ENCODE measurements around the gene CRK.
"Not testable (repeated sequence)": the region's sequence is repeated elsewhere in the genome, so short reads cannot be mapped to it uniquely, and the experiment has no call there.

The CRK gene

DNA sequence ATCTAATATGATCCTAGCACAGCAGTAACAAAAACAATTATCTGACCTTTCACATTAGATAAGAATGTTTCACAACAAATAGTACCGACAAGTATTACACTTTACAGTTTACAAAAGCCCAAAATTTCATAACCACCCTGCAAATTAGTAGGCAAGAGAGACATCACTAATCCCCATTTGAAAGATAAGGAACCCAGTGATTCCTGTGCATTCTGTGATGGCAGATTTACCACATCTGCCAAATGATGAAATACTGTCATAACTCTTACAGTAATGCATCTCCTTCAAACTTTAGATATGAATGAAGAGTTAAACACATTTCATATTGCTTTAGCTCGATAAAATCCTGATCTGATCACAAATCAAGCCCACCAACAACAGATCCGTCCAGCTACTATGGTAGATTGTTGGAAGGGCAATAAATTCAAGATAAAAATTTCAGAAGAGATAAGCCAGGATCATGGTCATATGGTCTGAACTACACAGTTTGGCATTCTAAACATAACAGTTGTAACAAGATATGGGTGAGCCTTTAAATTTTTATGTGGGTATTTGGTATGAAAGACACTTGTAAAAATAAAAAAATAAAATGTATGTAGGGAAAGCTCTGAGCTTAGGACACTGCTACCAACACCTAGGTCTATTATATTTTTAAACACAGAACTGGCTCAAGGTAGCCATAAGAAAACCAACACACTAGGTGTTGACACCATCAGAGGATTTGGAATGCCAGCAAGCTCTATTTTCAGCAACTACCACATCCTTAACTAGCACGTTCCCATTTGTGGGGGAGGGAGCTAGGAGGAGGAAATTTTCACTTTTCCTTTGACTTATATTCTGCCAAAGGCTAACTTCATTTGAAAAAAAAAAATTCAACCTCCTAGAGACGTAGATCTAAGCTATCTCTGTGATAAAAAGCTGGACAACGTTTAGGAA, 65.3 kb downstream of the CRK start:
- Histone ChIP-seq H3K4me2 (ENCODE audit: low read depth, low read length, poor library complexity, severe bottlenecking) (peak overlapping the region; percentile 69), H3K36me3 (ENCODE audit: insufficient read depth, low read length) (peaks cover 11% of the 10 kb centered on the region; the same call in 1 of the 2 replicates), H3K27me3 (ENCODE audit: insufficient read depth, low read length, poor library complexity, severe bottlenecking) (no peaks in the 10 kb centered on the region), H3F3A (ENCODE audit: low read depth) (no peaks in the 10 kb centered on the region; the same call in 1 of the 2 replicates), H3K9me2 (replicated peaks; ENCODE audit: low read depth, low read length) (no peaks in the 10 kb centered on the region), H4K20me1 (ENCODE audit: insufficient read depth, low read length, poor library complexity, severe bottlenecking) (peaks cover 96% of the 10 kb centered on the region), H2AFZ (ENCODE audit: low read length) (no peak overlapping the region), H3K4me1 (ENCODE audit: insufficient read depth, low read length, poor library complexity, severe bottlenecking) (peaks cover 42% of the 10 kb centered on the region), H3K79me2 (ENCODE audit: insufficient read depth, low read length) (peaks cover 100% of the 10 kb centered on the region), H3K9ac (ENCODE audit: low read depth, low read length, poor library complexity, severe bottlenecking) (peak overlapping the region; percentile 9), H3K9me3 (ENCODE audit: insufficient read depth, low read depth, low read length) (no peaks in the 10 kb centered on the region), H3K4me3 (ENCODE audit: low read length, poor library complexity, severe bottlenecking) (peak overlapping the region; percentile 58)
- TF ChIP-seq, protein P1, sequence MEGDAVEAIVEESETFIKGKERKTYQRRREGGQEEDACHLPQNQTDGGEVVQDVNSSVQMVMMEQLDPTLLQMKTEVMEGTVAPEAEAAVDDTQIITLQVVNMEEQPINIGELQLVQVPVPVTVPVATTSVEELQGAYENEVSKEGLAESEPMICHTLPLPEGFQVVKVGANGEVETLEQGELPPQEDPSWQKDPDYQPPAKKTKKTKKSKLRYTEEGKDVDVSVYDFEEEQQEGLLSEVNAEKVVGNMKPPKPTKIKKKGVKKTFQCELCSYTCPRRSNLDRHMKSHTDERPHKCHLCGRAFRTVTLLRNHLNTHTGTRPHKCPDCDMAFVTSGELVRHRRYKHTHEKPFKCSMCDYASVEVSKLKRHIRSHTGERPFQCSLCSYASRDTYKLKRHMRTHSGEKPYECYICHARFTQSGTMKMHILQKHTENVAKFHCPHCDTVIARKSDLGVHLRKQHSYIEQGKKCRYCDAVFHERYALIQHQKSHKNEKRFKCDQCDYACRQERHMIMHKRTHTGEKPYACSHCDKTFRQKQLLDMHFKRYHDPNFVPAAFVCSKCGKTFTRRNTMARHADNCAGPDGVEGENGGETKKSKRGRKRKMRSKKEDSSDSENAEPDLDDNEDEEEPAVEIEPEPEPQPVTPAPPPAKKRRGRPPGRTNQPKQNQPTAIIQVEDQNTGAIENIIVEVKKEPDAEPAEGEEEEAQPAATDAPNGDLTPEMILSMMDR (conservative IDR thresholded peaks at IDR 0.05; ENCODE audit: low read length) = no peak
- TF ChIP-seq EZH2phosphoT487 (IDR thresholded peaks at IDR 0.05; ENCODE audit: borderline replicate concordance) = no peak

DNA sequence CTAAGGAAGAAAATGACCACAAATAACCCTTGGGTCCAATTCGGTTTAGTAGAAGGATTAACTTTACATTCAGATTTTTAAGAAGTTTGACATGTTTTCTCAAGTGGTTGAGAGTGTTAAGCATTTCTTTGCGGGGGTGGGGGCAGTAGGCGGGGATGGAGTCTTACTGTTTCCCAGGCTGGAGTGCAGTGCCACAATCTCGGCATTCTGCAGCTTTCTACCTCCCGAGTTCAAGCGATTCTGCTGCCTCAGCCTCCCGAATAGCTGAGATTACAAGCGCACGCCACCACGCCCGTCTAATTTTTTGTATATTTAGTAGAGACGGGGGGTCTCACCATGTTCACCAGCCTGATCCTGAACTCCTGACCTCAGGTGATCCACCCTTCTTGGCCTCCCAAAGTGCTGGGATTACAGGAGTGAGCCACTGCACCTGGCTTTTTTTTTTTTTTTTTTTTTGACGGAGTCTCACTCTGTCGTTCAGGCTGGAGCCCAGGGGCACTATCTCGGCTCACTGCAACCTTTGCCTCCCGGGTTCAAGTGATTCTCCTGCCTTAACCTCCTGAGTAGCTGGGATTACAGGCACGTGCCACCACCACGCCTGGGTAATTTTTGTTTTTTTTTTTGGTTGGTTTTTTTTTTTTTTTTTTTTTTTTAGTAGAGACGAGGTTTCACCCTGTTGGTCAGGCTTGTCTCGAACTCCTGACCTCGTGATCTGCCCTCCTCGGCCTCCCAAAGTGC, 68.4 kb downstream of the CRK start:
- Histone ChIP-seq H4K20me1 (ENCODE audit: insufficient read depth, low read length, poor library complexity, severe bottlenecking) (peaks cover 95% of the 10 kb centered on the region), H3K79me2 (ENCODE audit: insufficient read depth, low read length) (peaks cover 100% of the 10 kb centered on the region), H3K36me3 (ENCODE audit: insufficient read depth, low read length) (peaks cover 15% of the 10 kb centered on the region; the same call in 1 of the 2 replicates), H3K4me1 (ENCODE audit: insufficient read depth, low read length, poor library complexity, severe bottlenecking) (peaks cover 34% of the 10 kb centered on the region)
- not testable (repeated sequence) for H3F3A ChIP-seq (ENCODE audit: low read depth); H3K4me2 ChIP-seq (ENCODE audit: low read depth, low read length, poor library complexity, severe bottlenecking); H2AFZ ChIP-seq (ENCODE audit: low read length); H3K9me3 ChIP-seq (ENCODE audit: insufficient read depth, low read depth, low read length); H3K9me2 ChIP-seq (replicated peaks; ENCODE audit: low read depth, low read length); H3K9ac ChIP-seq (ENCODE audit: low read depth, low read length, poor library complexity, severe bottlenecking); H3K27me3 ChIP-seq (ENCODE audit: insufficient read depth, low read length, poor library complexity, severe bottlenecking); H3K4me3 ChIP-seq (ENCODE audit: low read length, poor library complexity, severe bottlenecking)

GRCh38 chr17:1386675-1387190, 69.3 kb downstream of the CRK start:
- H3K4me1 ChIP-seq (ENCODE audit: insufficient read depth, low read length, poor library complexity, severe bottlenecking) = peaks cover 27% of the 10 kb centered on the region
- H3K9me3 ChIP-seq (ENCODE audit: insufficient read depth, low read depth, low read length); H3K9me2 ChIP-seq (replicated peaks; ENCODE audit: low read depth, low read length); H3K4me3 ChIP-seq (ENCODE audit: low read length, poor library complexity, severe bottlenecking); H3K9ac ChIP-seq (ENCODE audit: low read depth, low read length, poor library complexity, severe bottlenecking); H3F3A ChIP-seq (ENCODE audit: low read depth); H2AFZ ChIP-seq (ENCODE audit: low read length); H3K4me2 ChIP-seq (ENCODE audit: low read depth, low read length, poor library complexity, severe bottlenecking); H3K27me3 ChIP-seq (ENCODE audit: insufficient read depth, low read length, poor library complexity, severe bottlenecking): not testable (repeated sequence)
- H3K36me3 ChIP-seq (ENCODE audit: insufficient read depth, low read length) = peaks cover 15% of the 10 kb centered on the region; the same call in 1 of the 2 replicates
- peaks cover 100% of the 10 kb centered on the region for H3K79me2 ChIP-seq (ENCODE audit: insufficient read depth, low read length)
- H4K20me1 ChIP-seq (ENCODE audit: insufficient read depth, low read length, poor library complexity, severe bottlenecking) = peaks cover 91% of the 10 kb centered on the region

GRCh38 chr17:1386265-1386664, 69.8 kb downstream of the CRK start:
- peaks cover 91% of the 10 kb centered on the region for H4K20me1 ChIP-seq (ENCODE audit: insufficient read depth, low read length, poor library complexity, severe bottlenecking)
- H3K27me3 ChIP-seq (ENCODE audit: insufficient read depth, low read length, poor library complexity, severe bottlenecking) = no peaks in the 10 kb centered on the region
- H3K79me2 ChIP-seq (ENCODE audit: insufficient read depth, low read length) = peaks cover 100% of the 10 kb centered on the region
- no peak overlapping the region for H2AFZ ChIP-seq (ENCODE audit: low read length)
- H3K36me3 ChIP-seq (ENCODE audit: insufficient read depth, low read length) = peaks cover 11% of the 10 kb centered on the region; the same call in 1 of the 2 replicates
- H3K9ac ChIP-seq (ENCODE audit: low read depth, low read length, poor library complexity, severe bottlenecking) = no peak overlapping the region
- no peaks in the 10 kb centered on the region; the same call in 1 of the 2 replicates for H3F3A ChIP-seq (ENCODE audit: low read depth)
- peaks cover 22% of the 10 kb centered on the region for H3K4me1 ChIP-seq (ENCODE audit: insufficient read depth, low read length, poor library complexity, severe bottlenecking)
- H3K9me2 ChIP-seq (replicated peaks; ENCODE audit: low read depth, low read length) = no peaks in the 10 kb centered on the region
- no peaks in the 10 kb centered on the region for H3K9me3 ChIP-seq (ENCODE audit: insufficient read depth, low read depth, low read length)
- H3K4me2 ChIP-seq (ENCODE audit: low read depth, low read length, poor library complexity, severe bottlenecking) = peak overlapping the region; percentile 38
- H3K4me3 ChIP-seq (ENCODE audit: low read length, poor library complexity, severe bottlenecking) = no peak overlapping the region
- TF ChIP-seq EZH2phosphoT487 (IDR thresholded peaks at IDR 0.05; ENCODE audit: borderline replicate concordance) = no peak
- TF ChIP-seq, protein P1 (conservative IDR thresholded peaks at IDR 0.05; ENCODE audit: low read length) = no peak

Data from Loucy (cell line).